K562 (cell line): ENCODE results near the gene AGRN. TPM values are rescaled to one million over a fixed set of nuclear protein-coding genes. Genes with fewer than 3 reads are reported as not detected.

Source experiments
- ATF6 ChIP-seq: sonication (generic); formaldehyde crosslinking; IDR thresholded peaks from 2 replicates; pipeline ENCODE4 v1.4.0; 2020; ENCODE audit warnings: mild to moderate bottlenecking, missing genetic modification reagents
- CEBPB ChIP-seq: fragments of 450-650 bp; IDR thresholded peaks from 2 replicates; pipeline ENCODE4 v1.6.1; 2016; ENCODE audit warnings: missing genetic modification characterization, missing compliant biosample characterization
- DIDO1 ChIP-seq: fragments of 450-650 bp; IDR thresholded peaks from 2 replicates; pipeline ENCODE4 v1.6.1; 2016; ENCODE audit warnings: low read depth, missing biosample characterization, missing genetic modification characterization
- MTA1 ChIP-seq: fragments of 450-650 bp; IDR thresholded peaks from 2 replicates; pipeline ENCODE4 v1.6.1; 2017; ENCODE audit warnings: borderline replicate concordance
- MXI1 ChIP-seq: IDR thresholded peaks from 2 replicates; pipeline ENCODE4 v1.6.1; 2011; ENCODE audit warnings: low read depth, mild to moderate bottlenecking, improper control_type of control experiment, low read length
- MYBL2 ChIP-seq, 2 experiments: fragments of 450-650 bp in 1 of 2; sonication (generic) in 1 of 2; formaldehyde crosslinking in 1 of 2; IDR thresholded peaks; 2 replicates each; pipeline versions ENCODE4 v1.6.1 to v1.8.1; 2017 to 2022; ENCODE audit warnings: borderline replicate concordance in 1 of 2, inconsistent platforms in 1 of 2, low read depth in 1 of 2, mild to moderate bottlenecking in 1 of 2, missing genetic modification reagents in 1 of 2, moderate library complexity in 1 of 2
- NFE2 ChIP-seq: IDR thresholded peaks from 2 replicates; pipeline ENCODE4 v1.6.1; 2014; ENCODE audit warnings: antibody characterized with exemption, low read depth
- POLR2AphosphoS2 ChIP-seq: IDR thresholded peaks from 2 replicates; pipeline ENCODE4 v1.6.1; 2012; ENCODE audit warnings: low read length, improper control_type of control experiment
- RBFOX2 ChIP-seq: fragments of 200-400 bp; formaldehyde crosslinking; IDR thresholded peaks from 2 replicates; pipeline ENCODE4 v1.6.1; 2017; ENCODE audit warnings: low read depth, mild to moderate bottlenecking, low read length, moderate library complexity
- RBM39 ChIP-seq: fragments of 200-400 bp; formaldehyde crosslinking; optimal IDR thresholded peaks from 2 replicates; pipeline ENCODE3; 2018; ENCODE audit warnings: low read depth, low read length
- RERE ChIP-seq: sonication (generic); formaldehyde crosslinking; IDR thresholded peaks from 2 replicates; pipeline ENCODE4 v1.8.0; 2023; ENCODE audit warnings: missing genetic modification reagents, mild to moderate bottlenecking, borderline replicate concordance
- RUNX1 ChIP-seq: sonication (generic); IDR thresholded peaks from 2 replicates; pipeline ENCODE4 v1.6.1; 2016; ENCODE audit warnings: antibody characterized with exemption, low read depth
- SMARCA4 ChIP-seq: fragments of 450-650 bp; IDR thresholded peaks from 2 replicates; pipeline ENCODE4 v1.6.1; 2016
- SMARCA5 ChIP-seq: fragments of 450-650 bp; IDR thresholded peaks from 2 replicates; pipeline ENCODE4 v1.6.1; 2016
- VEZF1 ChIP-seq: fragments of 200-800 bp; sonication (Bioruptor generic); IDR thresholded peaks from 2 replicates; pipeline ENCODE4 v1.6.1; 2017; ENCODE audit warnings: missing genetic modification characterization, missing compliant biosample characterization
- ZBTB34 ChIP-seq: fragments of 250-450 bp; sonication (Bioruptor Pico); IDR thresholded peaks from 2 replicates; pipeline ENCODE4 v1.8.0; 2021; ENCODE audit warnings: mild to moderate bottlenecking, moderate library complexity
- ZNF778 ChIP-seq: fragments of 450-650 bp; formaldehyde crosslinking; IDR thresholded peaks from 2 replicates; pipeline ENCODE4 v1.4.0; 2020; ENCODE audit warnings: mild to moderate bottlenecking, moderate library complexity
- polyA plus RNA-seq, 8 experiments: library from polyadenylated mRNA; depleted of rRNA in 4 of 8; stranded (reverse) in 5 of 8; unstranded in 3 of 8; fragments of >200 nt; fragmentation: Nextera tagmentation in 2 of 8; fragmentation: Illumina TruSeq in 1 of 8; extraction: Ambion mirVana in 2 of 8; extraction: Trizol in 1 of 8; gene quantifications; 2 replicates each; pipeline versions ENCODE4 v1.2.1 to v1.2.3, GENCODE V29; 2011 to 2014; ENCODE audit warnings: inconsistent platforms in 1 of 8, missing spikeins in 1 of 8
- total RNA-seq, 7 experiments: library from RNA; depleted of rRNA in 6 of 7; stranded (reverse); fragments of >200 nt in 6 of 7; fragmentation: Illumina TruSeq in 2 of 7; extraction: Trizol in 2 of 7; gene quantifications; 2 replicates each; pipeline versions ENCODE4 v1.2.1 to v1.2.3, GENCODE V29; 2011 to 2021; ENCODE audit warnings: low replicate concordance in 1 of 7

The AGRN gene
- total and polyA plus RNA-seq, 9 of the 15 experiments (the other 6 are each of a cell fraction or from before 2014, with no cell fraction given), result 0.04 to 111 (median 18.1) TPM

GRCh38 chr1:1063945-1064831 is 44.3 kb downstream of the AGRN start (continued):
- TF ChIP-seq VEZF1 (CRISPR knock-in tag) (peak; percentile 89), POLR2AphosphoS2 (no peak), MYBL2 (IDR thresholded peaks at IDR 0.05; ENCODE audit: low read depth) (no peak), MYBL2 (CRISPR knock-in tag; IDR thresholded peaks at IDR 0.05; ENCODE audit: borderline replicate concordance) (no peak), MXI1 (no peak), DIDO1 (tag) (no peak), RBM39 (no peak), ZNF778 (no peak), ZBTB34 (CRISPR knock-in tag) (no peak), CEBPB (peak; percentile 75; the same call in 1 of the 2 replicates), RERE (peak; percentile 67; the same call in 1 of the 2 replicates), NFE2 (peak; percentile 45; the same call in 1 of the 2 replicates), ATF6 (CRISPR knock-in tag) (peak; percentile 80; the same call in 1 of the 2 replicates), SMARCA4 (peak; percentile 78; the same call in 1 of the 2 replicates), MTA1 (peak; percentile 70), RBFOX2 (peak; percentile 78), SMARCA5 (peak; percentile 97), RUNX1 (no peak; the same call in 1 of the 2 replicates)
